ENCODE measurements around the gene NSDHL. TPM values are rescaled to one million over a fixed set of nuclear protein-coding genes. Genes with fewer than 3 reads are reported as not detected.

Gene NSDHL
- total and polyA plus RNA-seq, 2 of the 4 experiments (the other 2 are of a cell fraction) = 22.8 to 26.0 TPM

DNA sequence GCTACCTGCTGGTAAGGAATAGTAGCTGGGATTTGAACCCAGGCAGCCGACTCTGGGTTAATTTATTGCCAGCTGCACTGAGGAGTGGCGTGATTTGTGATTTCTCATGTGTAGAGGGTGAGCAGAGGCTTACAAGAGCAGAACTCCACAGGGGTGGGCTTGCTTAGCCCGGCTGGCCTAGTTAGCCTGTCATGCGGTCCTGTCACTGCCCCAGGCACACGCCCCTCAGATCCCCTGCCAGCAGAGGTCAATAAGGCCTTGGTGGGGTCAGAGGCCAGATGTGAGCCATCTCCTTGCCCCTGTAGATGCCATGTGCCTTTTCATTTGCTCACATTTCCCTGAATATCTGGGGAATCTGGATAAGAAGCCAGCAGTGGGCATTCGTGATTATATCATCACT is 13.4 kb downstream of the NSDHL start:
- no peaks in the 10 kb centered on the region for H3K9me3 ChIP-seq (ENCODE audit: control insufficient read depth, insufficient read depth, low read length)
- H2BK15ac ChIP-seq (ENCODE audit: low read depth, low read length) = no peak overlapping the region
- CTCF ChIA-PET = no interaction called here
- WGBS, 2 experiments (ENCODE audit: extremely low coverage in 2 of 2, insufficient read length in 1 of 2) = 30% methylated on average over 2 of the region's 6 CpGs; no CpG with 5 or more reads in 1 of the 2 experiments
- no peak overlapping the region for H2AK9ac ChIP-seq (replicated peaks; ENCODE audit: low read depth, low read length, poor library complexity)
- no peaks in the 10 kb centered on the region for H3K27me3 ChIP-seq (ENCODE audit: control insufficient read depth, insufficient read depth, low read length)
- no peak overlapping the region for H2BK20ac ChIP-seq (ENCODE audit: low read depth, low read length)
- H3K4me3 ChIP-seq (ENCODE audit: insufficient read depth, low read depth, low read length) = no peak overlapping the region
- H2AFZ ChIP-seq (replicated peaks; ENCODE audit: low read length, poor library complexity) = no peak overlapping the region
- no peak overlapping the region for H3K9ac ChIP-seq (ENCODE audit: low read depth, low read length)
- dilution Hi-C loops (cut with HindIII; ENCODE audit: low sequenced_read_pairs, unreplicated experiment) (no loop called here), in situ Hi-C loops (cut with MboI; ENCODE audit: low sequenced_read_pairs) (no loop called here), intact Hi-C loops (cut with micrococcal nuclease) (no loop called here)
- H3K79me1 ChIP-seq (ENCODE audit: low read depth in 1 of 2, low read length in 2 of 2) = peaks cover 11 to 15% of the 10 kb centered on the region in 2 experiments; a peak in 2 of 4 replicates
- no peak overlapping the region for H3K4ac ChIP-seq (ENCODE audit: low read depth, low read length)
- no peak overlapping the region for H2BK120ac ChIP-seq (ENCODE audit: low read depth, low read length)
- no peaks in the 10 kb centered on the region; the same call in 1 of the 2 replicates for H3K36me3 ChIP-seq (ENCODE audit: control insufficient read depth, insufficient read depth, low read length)
- no peak overlapping the region for H4K5ac ChIP-seq (ENCODE audit: low read depth, low read length)
- no peak for ATAC-seq (ENCODE audit: low read depth)
- DNase-seq = no peak
- no peak overlapping the region for H3K27ac ChIP-seq (ENCODE audit: insufficient read depth, low read length)
- no peak overlapping the region for H3K56ac ChIP-seq (ENCODE audit: extremely low read depth, insufficient read depth, low read length)
- H3K14ac ChIP-seq (replicated peaks; ENCODE audit: low read depth, low read length) = no peak overlapping the region
- H3K4me1 ChIP-seq (ENCODE audit: control insufficient read depth, insufficient read depth, low read length) = no peaks in the 10 kb centered on the region
- TF ChIP-seq CEBPB (IDR thresholded peaks at IDR 0.05; ENCODE audit: low read depth, low read length) (no peak), MAFK (IDR thresholded peaks at IDR 0.05; ENCODE audit: low read depth, low read length) (no peak), RCOR1 (IDR thresholded peaks at IDR 0.05; ENCODE audit: insufficient replicate concordance, low read length) (no peak), RFX5 (IDR thresholded peaks at IDR 0.05; ENCODE audit: low read depth, low read length) (no peak), BHLHE40 (IDR thresholded peaks at IDR 0.05; ENCODE audit: low read depth, low read length) (no peak), RAD21 (IDR thresholded peaks at IDR 0.05; ENCODE audit: low read length) (no peak), POLR2A (IDR thresholded peaks at IDR 0.05; ENCODE audit: low read depth, low read length) (no peak), CHD1 (IDR thresholded peaks at IDR 0.05; ENCODE audit: low read depth, low read length) (no peak), MAZ (IDR thresholded peaks at IDR 0.05; ENCODE audit: borderline replicate concordance, low read depth, low read length) (no peak), NFE2L2 (IDR thresholded peaks at IDR 0.05; ENCODE audit: low read depth, low read length) (no peak), MXI1 (IDR thresholded peaks at IDR 0.05; ENCODE audit: borderline replicate concordance, low read depth, low read length) (no peak), SMC3 (IDR thresholded peaks at IDR 0.05; ENCODE audit: low read depth, low read length) (no peak), USF2 (IDR thresholded peaks at IDR 0.05; ENCODE audit: low read depth, low read length) (no peak), FOS (IDR thresholded peaks at IDR 0.05; ENCODE audit: low read depth, low read length) (no peak)
- TF ChIP-seq, protein P1, sequence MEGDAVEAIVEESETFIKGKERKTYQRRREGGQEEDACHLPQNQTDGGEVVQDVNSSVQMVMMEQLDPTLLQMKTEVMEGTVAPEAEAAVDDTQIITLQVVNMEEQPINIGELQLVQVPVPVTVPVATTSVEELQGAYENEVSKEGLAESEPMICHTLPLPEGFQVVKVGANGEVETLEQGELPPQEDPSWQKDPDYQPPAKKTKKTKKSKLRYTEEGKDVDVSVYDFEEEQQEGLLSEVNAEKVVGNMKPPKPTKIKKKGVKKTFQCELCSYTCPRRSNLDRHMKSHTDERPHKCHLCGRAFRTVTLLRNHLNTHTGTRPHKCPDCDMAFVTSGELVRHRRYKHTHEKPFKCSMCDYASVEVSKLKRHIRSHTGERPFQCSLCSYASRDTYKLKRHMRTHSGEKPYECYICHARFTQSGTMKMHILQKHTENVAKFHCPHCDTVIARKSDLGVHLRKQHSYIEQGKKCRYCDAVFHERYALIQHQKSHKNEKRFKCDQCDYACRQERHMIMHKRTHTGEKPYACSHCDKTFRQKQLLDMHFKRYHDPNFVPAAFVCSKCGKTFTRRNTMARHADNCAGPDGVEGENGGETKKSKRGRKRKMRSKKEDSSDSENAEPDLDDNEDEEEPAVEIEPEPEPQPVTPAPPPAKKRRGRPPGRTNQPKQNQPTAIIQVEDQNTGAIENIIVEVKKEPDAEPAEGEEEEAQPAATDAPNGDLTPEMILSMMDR (conservative IDR thresholded peaks at IDR 0.05; ENCODE audit: low read depth, low read length) = no peak
- TF ChIP-seq, protein P2, sequence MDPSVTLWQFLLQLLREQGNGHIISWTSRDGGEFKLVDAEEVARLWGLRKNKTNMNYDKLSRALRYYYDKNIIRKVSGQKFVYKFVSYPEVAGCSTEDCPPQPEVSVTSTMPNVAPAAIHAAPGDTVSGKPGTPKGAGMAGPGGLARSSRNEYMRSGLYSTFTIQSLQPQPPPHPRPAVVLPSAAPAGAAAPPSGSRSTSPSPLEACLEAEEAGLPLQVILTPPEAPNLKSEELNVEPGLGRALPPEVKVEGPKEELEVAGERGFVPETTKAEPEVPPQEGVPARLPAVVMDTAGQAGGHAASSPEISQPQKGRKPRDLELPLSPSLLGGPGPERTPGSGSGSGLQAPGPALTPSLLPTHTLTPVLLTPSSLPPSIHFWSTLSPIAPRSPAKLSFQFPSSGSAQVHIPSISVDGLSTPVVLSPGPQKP (IDR thresholded peaks at IDR 0.05; ENCODE audit: borderline replicate concordance, low read depth, low read length) = no peak
- no peak overlapping the region for H2AK5ac ChIP-seq (ENCODE audit: low read depth, low read length)
- POLR2A ChIA-PET (ENCODE audit: unreplicated experiment) = no interaction called here
- H4K91ac ChIP-seq (ENCODE audit: insufficient read depth, low read depth, low read length) = no peak overlapping the region
- no peaks in the 10 kb centered on the region for H3K9me1 ChIP-seq (ENCODE audit: insufficient read depth, low read length)
- BruUV-seq (replicated peaks) = no TSS peak
- H3K23ac ChIP-seq (ENCODE audit: low read depth, low read length) = no peak overlapping the region
- H3K18ac ChIP-seq (ENCODE audit: low read depth, low read length) = no peak overlapping the region
- H4K20me1 ChIP-seq (ENCODE audit: insufficient read depth, low read length) = no peaks in the 10 kb centered on the region
- H3K4me2 ChIP-seq (ENCODE audit: low read depth, low read length) = no peak overlapping the region
- H2BK5ac ChIP-seq (ENCODE audit: low read depth, low read length, poor library complexity, severe bottlenecking) = no peak overlapping the region
- no peak overlapping the region for H4K8ac ChIP-seq (ENCODE audit: low read depth in 2 of 2, low read length in 2 of 2)
